Neural progenitor cell (in vitro differentiated cells): Measurements from ENCODE around the gene CHRND. TPM values are rescaled to one million over a fixed set of nuclear protein-coding genes. Genes with fewer than 3 reads are reported as not detected.

ENCODE experiments used
- DNase-seq: peaks from one replicate; pipeline ENCODE4 v3.0.0-alpha.2; 2016; ENCODE audit warnings: low spot score
- H2AFZ ChIP-seq: fragments of 200-600 bp; sonication (generic); replicated peaks from 2 replicates; pipeline ENCODE4 v1.6.1; 2016; ENCODE audit warnings: antibody characterized with exemption
- H3F3A ChIP-seq: fragments of 200-600 bp; sonication (generic); 2 replicates; pipeline ENCODE4 v1.6.1; 2016; ENCODE audit warnings: antibody characterized with exemption, low read depth
- H3K27ac ChIP-seq: fragments of 200-600 bp; sonication (generic); 2 replicates; pipeline ENCODE4 v1.5.1; 2016; ENCODE audit warnings: mild to moderate bottlenecking
- H3K27me3 ChIP-seq: fragments of 200-600 bp; sonication (generic); 2 replicates; pipeline ENCODE4 v1.6.1; 2016; ENCODE audit warnings: mild to moderate bottlenecking, moderate library complexity
- H3K36me3 ChIP-seq: fragments of 200-600 bp; sonication (generic); 2 replicates; pipeline ENCODE4 v1.5.1; 2016
- H3K4me1 ChIP-seq: fragments of 200-600 bp; sonication (generic); 2 replicates; pipeline ENCODE4 v1.6.1; 2016; ENCODE audit warnings: mixed run types
- H3K4me2 ChIP-seq: fragments of 200-600 bp; sonication (generic); 2 replicates; pipeline ENCODE4 v1.6.1; 2016
- H3K4me3 ChIP-seq: fragments of 200-600 bp; sonication (generic); 2 replicates; pipeline ENCODE4 v1.5.1; 2016
- H3K79me2 ChIP-seq: fragments of 200-600 bp; sonication (generic); 2 replicates; pipeline ENCODE4 v1.6.1; 2016; ENCODE audit warnings: low read depth
- H3K9ac ChIP-seq: fragments of 200-600 bp; sonication (generic); 2 replicates; pipeline ENCODE4 v1.6.1; 2016
- H3K9me3 ChIP-seq: fragments of 200-600 bp; sonication (generic); 2 replicates; pipeline ENCODE4 v1.5.1; 2016; ENCODE audit warnings: low read depth
- H4K20me1 ChIP-seq: fragments of 200-600 bp; sonication (generic); 2 replicates; pipeline ENCODE4 v1.6.1; 2016; ENCODE audit warnings: low read depth
- H3K27ac Mint-ChIP-seq: 3 replicates; pipeline ENCODE4 v1.8.0; 2021; ENCODE audit warnings: mixed read lengths
- H3K27me3 Mint-ChIP-seq: 2 replicates; pipeline ENCODE4 v1.8.0; 2022; ENCODE audit warnings: low read depth, mild to moderate bottlenecking, inconsistent platforms, moderate library complexity, mixed read lengths; ENCODE audit not compliant: insufficient read depth
- H3K36me3 Mint-ChIP-seq: 3 replicates; pipeline ENCODE4 v1.8.0; 2021; ENCODE audit warnings: mixed read lengths
- H3K4me1 Mint-ChIP-seq: 3 replicates; pipeline ENCODE4 v1.8.0; 2021; ENCODE audit warnings: mixed read lengths
- H3K4me3 Mint-ChIP-seq: 3 replicates; pipeline ENCODE4 v1.8.0; 2021; ENCODE audit warnings: mild to moderate bottlenecking, moderate library complexity, mixed read lengths
- H3K9me3 Mint-ChIP-seq: 3 replicates; pipeline ENCODE4 v1.8.0; 2020; ENCODE audit warnings: mixed read lengths
- CTCF ChIP-seq: fragments of 200-600 bp; sonication (generic); IDR thresholded peaks from 2 replicates; pipeline ENCODE4 v1.5.1; 2017; ENCODE audit warnings: antibody characterized with exemption, mild to moderate bottlenecking
- EZH2 ChIP-seq: fragments of 200-600 bp; sonication (generic); IDR thresholded peaks from 2 replicates; pipeline ENCODE4 v1.6.1; 2017; ENCODE audit warnings: antibody characterized with exemption, mild to moderate bottlenecking, moderate library complexity
- EZH2phosphoT487 ChIP-seq: fragments of 200-600 bp; sonication (generic); IDR thresholded peaks from 2 replicates; pipeline ENCODE4 v1.6.1; 2017; ENCODE audit warnings: antibody characterized with exemption
- total RNA-seq: library from RNA; depleted of rRNA; stranded (reverse); fragments of >200 nt; gene quantifications from 2 replicates; pipeline ENCODE4 v1.2.3, GENCODE V29; 2015; ENCODE audit warnings: low replicate concordance

The CHRND gene
- total RNA-seq, 1 donor from 2014 or later: not detected

GRCh38 chr2:232478571-232479340, 47.2 kb upstream of the CHRND start:
- H3K4me1 Mint-ChIP-seq: peaks cover 16% of the 10 kb centered on the region
- no peak for DNase-seq

GRCh38 chr2:232479341-232480200, 46.4 kb upstream of the CHRND start:
- H3K27me3 ChIP-seq: peaks cover 36% of the 10 kb centered on the region
- DNase-seq: no peak
- peaks cover 10% of the 10 kb centered on the region for H3K4me1 Mint-ChIP-seq
- H3K4me3 ChIP-seq: no peak overlapping the region
- H2AFZ ChIP-seq: no peak overlapping the region
- no peaks in the 10 kb centered on the region for H3K9me3 ChIP-seq
- no peaks in the 10 kb centered on the region for H3K9me3 Mint-ChIP-seq
- H3K36me3 Mint-ChIP-seq: no peaks in the 10 kb centered on the region
- H3F3A ChIP-seq: no peaks in the 10 kb centered on the region
- TF ChIP-seq EZH2phosphoT487 (no peak), EZH2 (no peak), CTCF (no peak)
- H3K4me3 Mint-ChIP-seq: no peak overlapping the region
- H3K4me2 ChIP-seq: no peak overlapping the region
- no peaks in the 10 kb centered on the region for H3K79me2 ChIP-seq
- no peak overlapping the region for H3K9ac ChIP-seq
- H3K27ac Mint-ChIP-seq: no peak overlapping the region
- no peak overlapping the region for H3K27ac ChIP-seq
- no peaks in the 10 kb centered on the region for H3K4me1 ChIP-seq
- no peaks in the 10 kb centered on the region for H3K36me3 ChIP-seq
- H3K27me3 Mint-ChIP-seq: peaks cover 34% of the 10 kb centered on the region
- no peaks in the 10 kb centered on the region for H4K20me1 ChIP-seq

More at GRCh38 chr2:232478571-232479340, 47.2 kb upstream of the CHRND start:
- H3K36me3 Mint-ChIP-seq: no peaks in the 10 kb centered on the region
- Histone ChIP-seq H3K36me3 (no peaks in the 10 kb centered on the region), H3K4me1 (no peaks in the 10 kb centered on the region), H3K27ac (no peak overlapping the region), H3K79me2 (no peaks in the 10 kb centered on the region), H3K4me2 (no peak overlapping the region), H3K9ac (no peak overlapping the region), H2AFZ (no peak overlapping the region), H3K27me3 (peaks cover 36% of the 10 kb centered on the region), H3K4me3 (no peak overlapping the region), H3F3A (no peaks in the 10 kb centered on the region), H3K9me3 (no peaks in the 10 kb centered on the region), H4K20me1 (no peaks in the 10 kb centered on the region)
- peaks cover 26% of the 10 kb centered on the region for H3K27me3 Mint-ChIP-seq
- no peak overlapping the region for H3K4me3 Mint-ChIP-seq
- no peaks in the 10 kb centered on the region for H3K9me3 Mint-ChIP-seq
- no peak for TF ChIP-seq EZH2
- no peak for TF ChIP-seq EZH2phosphoT487
- TF ChIP-seq CTCF: no peak
- no peak overlapping the region for H3K27ac Mint-ChIP-seq

GRCh38 chr2:232480201-232481190, 45.5 kb upstream of the CHRND start:
- Histone ChIP-seq H3K4me3 (no peak overlapping the region), H3K4me2 (no peak overlapping the region), H3K27ac (no peak overlapping the region), H3K9me3 (no peaks in the 10 kb centered on the region), H3K79me2 (no peaks in the 10 kb centered on the region), H3K4me1 (peaks cover 3% of the 10 kb centered on the region), H3K9ac (no peak overlapping the region), H4K20me1 (peaks cover 8% of the 10 kb centered on the region), H3F3A (no peaks in the 10 kb centered on the region), H3K36me3 (no peaks in the 10 kb centered on the region), H3K27me3 (peaks cover 38% of the 10 kb centered on the region), H2AFZ (no peak overlapping the region)
- H3K36me3 Mint-ChIP-seq: no peaks in the 10 kb centered on the region
- no peak overlapping the region for H3K27ac Mint-ChIP-seq
- peaks cover 13% of the 10 kb centered on the region for H3K4me1 Mint-ChIP-seq
- peaks cover 40% of the 10 kb centered on the region for H3K27me3 Mint-ChIP-seq
- H3K4me3 Mint-ChIP-seq: no peak overlapping the region
- DNase-seq: no peak
- TF ChIP-seq EZH2 (no peak), EZH2phosphoT487 (no peak)
- H3K9me3 Mint-ChIP-seq: peaks cover 2% of the 10 kb centered on the region
